HG03342 (cell line): ENCODE results near the gene MESP2.

Experiments used
- ATAC-seq: cut with Tn5 transposase; IDR thresholded peaks from one replicate; pipeline ENCODE4 v1.9.1; 2021; ENCODE audit warnings: mild to moderate bottlenecking, moderate library complexity; ENCODE audit not compliant: unreplicated experiment

The MESP2 gene

DNA sequence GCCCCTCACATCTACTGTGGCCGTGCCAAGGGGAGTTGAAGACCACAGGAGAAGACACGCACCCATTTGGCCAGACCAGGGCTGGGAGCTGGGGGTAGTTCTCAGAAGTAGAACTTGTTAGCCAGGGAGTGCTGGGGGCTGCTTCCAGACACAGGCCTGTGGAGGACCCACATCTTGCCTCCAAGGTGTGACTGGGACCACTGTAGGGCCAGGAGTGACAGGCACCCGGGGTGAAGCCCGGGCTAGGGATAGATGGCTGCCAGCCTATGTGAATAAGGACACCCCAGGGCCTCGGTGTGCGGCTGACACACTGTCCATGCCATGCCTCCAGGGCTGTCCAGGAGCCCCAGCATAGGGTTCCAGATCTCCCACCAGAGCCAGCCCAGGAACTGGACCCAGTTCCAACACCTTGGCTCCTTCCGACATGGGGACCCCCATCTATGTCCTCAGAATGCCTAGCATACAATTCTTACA lies 36.8 kb downstream of the MESP2 start:
- ATAC-seq: no peak

DNA sequence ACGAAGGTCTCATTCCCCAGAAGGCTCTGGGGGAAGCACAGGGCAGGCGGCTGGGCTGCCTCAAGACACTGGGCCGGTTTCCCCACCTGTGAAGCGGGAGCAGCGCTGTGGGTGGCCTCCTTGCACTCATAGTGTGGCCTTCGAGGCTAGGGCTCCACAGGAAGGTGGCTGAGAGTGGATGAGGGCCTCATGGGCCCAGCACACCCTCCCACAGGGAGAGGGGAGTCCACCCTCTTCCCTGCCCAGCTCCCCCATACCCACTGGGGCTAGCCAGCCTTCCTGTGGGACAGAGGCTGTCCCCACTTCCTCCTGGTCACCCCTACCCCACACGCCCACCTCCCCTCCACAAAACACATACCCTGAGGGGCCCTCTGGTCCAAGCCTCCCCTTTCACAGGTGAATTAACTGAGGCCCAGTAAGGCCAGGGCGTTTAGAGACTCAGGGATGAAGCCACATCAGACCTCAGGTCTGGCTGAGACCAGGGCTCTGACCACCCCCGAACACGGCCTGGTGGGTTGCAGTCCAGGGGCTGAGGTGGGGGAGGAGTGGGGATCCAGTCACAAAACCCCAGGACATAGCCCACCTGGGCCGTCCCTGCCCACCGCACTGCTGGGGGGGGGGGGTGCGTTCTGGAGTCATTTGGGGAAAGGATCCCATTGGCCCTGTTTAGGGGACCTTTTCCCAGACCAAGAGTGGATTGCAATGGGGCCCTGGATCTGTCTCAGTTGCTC lies 37.4 kb downstream of the MESP2 start:
- ATAC-seq: no peak

DNA sequence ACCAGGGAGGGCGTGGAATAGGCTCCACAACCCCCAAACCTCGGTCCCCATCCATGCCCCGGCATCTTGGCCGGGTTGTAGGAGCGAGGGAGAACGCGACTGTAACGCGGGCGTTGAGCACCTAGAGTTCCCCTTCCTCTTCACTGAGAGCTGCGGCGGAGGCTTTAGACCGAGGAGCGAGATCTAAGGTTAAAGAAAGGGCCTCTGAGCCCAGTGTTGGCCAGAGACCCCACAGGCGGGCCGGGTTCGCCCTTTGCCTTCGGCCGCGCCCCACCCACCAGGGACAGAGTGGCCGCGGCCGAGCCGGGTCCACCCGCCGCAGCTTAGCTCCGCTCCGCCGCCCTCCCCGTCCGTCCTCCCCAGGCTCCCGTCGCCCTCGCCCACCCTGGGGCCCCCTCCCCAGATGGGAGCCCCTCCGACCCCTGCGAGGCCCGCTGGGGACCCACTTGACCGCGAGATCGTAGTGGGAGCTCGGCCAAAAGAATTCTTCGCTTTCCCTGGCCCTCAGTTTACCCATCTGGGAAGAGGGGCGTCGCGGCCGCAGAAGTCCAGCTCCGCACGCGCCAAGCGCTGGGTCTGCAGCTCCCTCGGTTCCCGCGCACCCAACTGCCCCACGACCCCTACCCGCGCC lies 38.1 kb downstream of the MESP2 start:
- ATAC-seq: no peak

DNA sequence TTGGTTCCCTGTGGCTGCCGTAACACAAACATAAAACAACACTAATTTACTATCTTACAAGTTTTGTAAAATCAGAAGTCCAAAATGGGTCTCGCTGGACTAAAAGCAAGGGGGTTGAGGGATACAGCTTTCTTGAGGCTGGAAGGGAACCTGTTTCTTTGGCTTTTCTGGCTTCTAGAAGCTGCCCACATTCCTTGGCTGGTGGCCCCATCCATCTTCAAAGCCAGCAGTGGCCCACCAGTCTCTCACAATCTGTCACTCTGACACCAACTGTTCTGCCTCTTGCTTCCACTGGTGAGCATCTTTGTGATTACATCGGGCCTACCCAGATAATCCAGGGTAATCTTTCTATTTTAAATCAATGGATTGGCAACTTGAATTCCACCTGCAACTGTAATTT lies 39.6 kb downstream of the MESP2 start:
- no peak for ATAC-seq

DNA sequence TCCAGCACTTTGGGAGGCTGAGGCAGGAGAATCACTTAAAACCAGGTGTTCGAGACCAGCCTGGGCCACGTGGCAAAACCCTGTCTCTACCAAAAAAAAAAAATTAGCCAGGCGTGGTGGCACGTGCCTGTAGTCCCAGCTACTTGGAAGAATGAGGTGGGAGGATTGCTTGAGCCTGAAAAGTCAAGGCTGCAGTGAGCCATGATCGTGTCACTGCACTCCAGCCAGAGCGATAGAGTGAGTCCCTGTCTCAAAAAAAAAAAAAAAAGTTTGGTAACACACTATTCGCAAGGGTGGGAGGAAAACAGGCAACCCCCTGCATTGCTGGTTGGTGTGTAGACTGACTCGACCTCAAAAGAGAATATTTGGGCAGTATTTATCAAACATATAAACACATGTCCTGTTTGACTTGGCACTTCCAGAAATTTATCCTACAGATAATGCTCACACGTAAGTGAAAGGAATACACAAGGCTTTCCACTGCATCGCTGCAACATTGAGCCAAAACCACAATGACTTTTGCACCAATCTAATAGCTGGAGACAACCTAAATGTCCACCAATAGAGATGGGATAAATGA lies 41.7 kb downstream of the MESP2 start:
- no peak for ATAC-seq

DNA sequence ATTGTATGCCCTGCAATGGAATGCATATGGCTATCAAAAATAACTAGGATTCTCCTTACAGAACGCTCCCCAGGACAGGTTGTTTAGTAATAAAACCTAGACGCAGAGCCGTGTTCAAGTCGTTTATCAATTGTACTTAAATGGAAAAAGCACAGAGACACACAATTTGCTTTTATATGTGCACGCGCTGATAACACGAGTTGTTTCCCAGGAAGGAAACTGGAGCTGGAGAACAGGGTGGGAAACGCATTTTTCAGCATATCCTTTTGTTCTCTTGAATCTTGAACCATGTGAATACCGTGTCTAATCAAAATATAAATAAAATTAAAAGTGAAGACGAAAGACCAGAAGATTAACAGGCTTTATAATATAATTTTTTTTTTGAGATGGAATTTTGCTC lies 42.2 kb downstream of the MESP2 start:
- ATAC-seq: no peak

DNA sequence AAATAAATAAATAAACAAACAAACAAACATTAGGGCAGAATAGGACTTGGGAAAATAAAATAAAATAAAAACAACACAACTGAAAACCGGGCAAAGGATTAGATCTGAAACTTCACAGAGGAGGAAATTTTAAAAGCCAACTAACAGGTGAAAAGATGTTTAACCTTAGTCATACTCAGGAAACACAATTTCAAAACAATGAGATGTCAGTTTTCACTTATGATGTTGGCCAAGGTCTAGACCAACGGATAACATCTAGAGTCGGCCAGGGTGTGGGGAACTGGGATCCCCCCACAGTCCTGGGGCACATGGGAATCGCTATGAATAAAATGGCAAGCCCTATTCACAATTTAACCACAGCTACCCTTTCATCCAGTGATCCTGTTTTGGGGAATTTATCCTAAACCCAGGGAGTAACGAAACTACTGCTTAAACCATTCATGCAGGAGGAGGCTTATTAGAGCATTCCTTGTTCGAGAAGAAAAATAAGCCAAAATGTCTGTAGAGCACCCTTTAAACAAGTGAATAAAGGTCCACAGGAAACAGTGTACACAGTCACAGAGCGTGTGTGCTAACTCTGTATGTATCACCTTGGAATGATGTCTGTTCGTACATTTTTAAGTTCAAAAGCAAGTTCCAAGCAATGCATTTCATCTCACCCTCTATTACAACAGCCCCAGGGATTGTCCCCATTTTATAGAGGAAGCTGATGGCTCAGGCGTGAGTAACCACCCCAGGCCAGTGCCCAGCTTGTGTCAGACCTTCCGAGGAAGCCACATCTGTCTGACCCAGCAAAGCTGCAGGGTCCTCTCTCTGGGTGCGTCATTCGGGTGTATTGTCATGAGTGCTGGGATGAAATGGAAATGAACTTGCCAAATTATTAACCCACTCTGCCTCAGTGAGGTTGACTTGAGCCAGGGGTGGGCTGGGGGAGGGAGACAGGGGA lies 44.8 kb downstream of the MESP2 start:
- ATAC-seq: no peak

DNA sequence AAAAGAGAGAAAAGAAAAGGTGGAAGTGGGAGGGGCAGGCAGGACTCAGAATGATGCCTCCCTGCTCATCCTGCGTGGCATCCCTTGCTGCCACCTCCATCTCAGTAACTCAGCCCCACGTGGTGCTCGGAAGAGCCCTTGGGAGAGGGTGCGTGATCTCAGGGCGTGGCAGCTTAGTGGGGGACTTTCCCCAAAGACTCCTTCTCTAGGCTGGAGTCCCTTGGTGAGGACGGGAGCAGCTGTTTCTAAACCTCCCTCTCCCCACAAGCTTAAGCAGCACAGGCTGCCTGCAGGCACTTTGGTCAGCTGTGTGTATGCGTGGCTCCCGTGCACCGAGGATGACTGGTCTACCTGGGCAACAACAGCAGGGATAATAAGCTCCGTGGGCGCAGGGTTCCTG lies 45.9 kb downstream of the MESP2 start:
- no peak for ATAC-seq

DNA sequence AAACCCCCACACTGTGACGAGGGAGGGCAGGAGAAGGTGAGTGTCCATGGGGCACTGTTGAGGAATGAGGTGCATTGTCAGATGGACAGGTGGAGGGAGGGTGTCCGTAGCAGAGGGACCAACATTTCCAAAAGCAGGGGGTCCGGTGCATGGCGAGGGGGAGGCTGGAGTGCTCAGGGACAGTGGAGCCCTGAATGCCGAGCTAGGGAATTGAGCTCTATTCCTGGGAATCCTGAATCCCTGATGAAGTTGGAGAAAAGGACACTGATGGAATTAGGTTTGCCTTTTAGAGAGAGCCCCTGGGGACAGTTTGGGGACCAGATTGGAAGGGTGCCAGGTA lies 46.4 kb downstream of the MESP2 start:
- no peak for ATAC-seq

DNA sequence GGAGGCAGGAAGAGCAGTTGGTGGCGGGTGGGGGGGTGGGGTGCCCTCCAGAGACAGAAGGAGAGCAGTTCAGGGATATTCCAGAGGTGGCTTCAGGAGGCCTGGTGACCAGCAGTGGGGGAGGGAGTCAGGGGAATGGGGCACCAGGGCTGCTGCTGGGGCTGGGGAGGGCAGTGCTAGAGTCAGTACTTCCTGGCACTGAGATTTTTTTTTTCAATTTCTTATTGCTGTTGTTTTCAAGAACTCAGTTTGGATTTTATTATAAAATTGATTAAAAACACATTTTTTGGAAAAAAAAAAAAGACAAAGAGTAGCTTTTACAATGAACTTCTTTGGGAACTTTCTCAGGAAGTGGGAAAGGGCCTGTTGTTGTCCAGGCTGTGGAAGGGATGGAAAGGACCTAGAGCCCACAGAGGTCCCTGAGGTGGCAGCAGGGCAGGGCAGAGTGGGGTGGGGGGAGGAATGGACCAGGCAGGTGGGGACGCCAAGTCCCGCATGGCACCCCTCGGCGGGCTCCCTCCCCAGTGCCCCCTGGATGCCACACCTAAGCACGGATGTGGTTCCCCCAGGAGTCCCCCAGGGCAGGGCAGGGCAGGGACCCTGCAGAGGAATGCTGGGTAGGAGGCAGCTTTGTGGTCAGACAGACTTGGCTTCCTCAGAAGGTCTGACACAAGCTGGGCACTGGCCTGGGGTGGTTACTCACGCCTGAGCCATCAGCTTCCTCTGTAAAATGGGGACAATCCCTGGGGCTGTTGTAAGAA lies 47.0 kb downstream of the MESP2 start:
- no peak for ATAC-seq

DNA sequence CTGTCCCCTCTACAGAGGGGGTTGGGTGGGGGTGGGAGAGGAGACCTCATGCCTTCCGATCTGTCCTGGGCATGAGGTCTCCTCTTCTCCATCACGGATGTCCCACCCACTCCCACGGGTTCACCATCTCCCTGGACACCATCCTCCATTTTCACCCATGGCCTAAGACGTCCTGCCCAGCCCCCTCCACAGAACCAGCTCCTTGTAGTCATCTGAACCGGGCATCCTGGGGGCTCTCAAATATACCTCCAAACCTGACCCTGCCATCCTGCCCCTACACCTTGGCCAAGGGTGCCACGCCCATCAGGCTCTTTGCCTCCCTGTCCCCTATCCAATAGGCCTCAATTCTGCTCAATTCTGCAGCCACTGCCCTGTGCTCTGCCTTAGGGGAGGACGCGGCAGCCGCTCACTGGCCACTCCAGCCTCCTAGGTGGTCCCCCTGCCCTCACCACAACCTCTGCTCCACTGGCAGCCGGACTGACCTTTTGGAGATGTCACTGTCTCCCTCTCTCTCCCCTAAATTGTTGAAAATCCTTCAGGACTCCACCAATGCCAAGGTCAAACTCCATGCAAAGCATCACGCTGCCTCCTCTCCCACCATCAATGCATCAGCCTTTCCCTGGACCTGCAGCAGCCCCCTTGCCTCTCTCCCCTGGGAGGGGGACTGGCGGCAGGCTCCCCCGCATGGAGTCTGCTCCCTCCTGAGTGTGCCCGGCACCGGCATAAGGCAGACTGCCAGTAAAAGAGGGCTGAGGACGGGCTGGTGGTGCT lies 47.9 kb downstream of the MESP2 start:
- no peak for ATAC-seq

DNA sequence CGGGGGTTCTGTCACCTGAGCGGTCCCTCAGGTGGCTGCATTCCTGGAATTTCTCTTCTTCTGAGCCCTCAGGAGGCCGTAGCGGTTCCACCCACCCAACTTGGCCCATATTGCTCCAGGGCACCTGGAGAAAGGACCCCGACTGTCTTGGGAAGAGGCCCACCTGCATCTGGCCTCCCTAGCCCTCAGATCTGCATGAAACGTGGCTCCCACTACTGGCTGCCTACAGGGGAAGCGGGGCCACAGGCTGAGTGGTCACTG lies 48.4 kb downstream of the MESP2 start:
- ATAC-seq: no peak

DNA sequence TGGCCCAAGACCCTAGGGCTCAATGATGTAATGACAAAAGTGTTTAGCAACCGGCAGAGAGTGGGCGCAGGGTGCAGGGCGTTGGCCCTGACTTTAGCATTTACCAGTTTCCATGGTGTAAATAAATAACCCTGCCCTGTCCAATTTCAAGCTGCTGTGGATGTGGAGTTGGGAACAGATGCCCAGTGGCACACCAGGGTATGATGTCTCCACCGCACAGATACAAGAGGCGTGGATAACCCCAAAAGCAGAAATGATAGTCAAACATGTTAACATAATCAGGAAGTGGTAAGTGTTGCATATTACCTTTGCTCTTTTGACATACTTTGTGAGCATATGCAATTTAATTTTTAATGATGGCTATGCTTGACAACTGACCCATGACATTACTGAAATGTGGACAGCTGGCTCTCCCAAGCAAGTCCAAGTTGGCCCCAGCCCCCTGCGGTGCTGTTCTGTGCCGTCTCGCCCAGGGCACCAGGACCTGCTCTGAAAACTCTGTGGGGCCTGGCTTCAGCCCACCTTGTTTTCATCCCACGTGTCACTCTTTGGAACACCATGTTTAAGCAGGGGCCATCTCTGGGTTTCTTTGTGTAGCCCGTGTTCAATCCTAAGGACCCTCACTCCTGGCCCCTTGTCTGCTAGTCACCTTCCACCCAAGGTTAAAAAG lies 49.3 kb downstream of the MESP2 start:
- no peak for ATAC-seq

DNA sequence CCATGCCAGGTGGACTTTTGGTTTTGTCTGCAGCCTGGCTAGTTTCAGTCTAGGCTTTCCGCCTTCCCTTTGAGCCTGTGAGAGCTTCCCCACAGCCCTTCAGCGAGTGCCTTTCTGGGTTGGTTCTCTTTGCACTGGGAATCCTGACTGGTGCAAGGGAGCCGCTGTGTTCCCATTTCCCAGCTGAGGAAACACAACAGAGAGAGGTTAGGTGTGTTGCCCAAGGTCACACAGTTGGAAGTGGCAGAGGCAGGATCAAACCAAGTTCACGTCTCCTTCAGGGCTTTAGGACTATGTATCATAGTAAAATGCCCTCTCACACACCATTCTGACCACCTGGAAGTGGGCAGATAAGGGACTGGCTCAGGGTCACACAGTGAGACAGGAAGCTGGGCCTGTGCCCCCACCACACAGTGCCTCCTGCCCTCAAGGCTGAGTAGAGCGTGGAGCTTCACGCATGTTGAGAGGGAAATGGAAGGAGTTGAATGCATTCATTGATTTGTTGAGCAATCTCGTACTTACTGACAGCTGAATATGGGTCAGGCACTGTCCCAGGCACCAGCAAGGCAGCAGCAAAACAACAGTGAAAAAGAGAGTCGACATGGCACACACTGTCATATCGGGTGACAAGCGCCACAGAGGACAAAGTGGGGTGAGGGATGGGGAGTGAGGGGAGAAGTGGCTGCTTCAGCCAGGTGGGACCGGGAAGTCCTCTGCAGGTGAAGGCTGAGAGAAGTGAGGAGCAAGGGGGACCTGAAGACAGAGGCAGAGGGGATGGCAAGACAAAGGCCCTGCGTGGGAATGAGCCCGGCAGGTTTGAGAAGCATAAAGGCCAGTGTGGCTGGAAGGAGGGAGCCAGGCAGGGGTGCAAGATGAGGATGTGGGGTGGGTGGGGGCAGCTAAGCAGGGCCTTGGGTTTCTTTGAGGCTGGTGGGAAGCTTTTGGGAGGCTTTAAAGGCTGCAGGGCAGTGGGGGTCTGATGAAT lies 50.8 kb downstream of the MESP2 start:
- ATAC-seq: no peak

DNA sequence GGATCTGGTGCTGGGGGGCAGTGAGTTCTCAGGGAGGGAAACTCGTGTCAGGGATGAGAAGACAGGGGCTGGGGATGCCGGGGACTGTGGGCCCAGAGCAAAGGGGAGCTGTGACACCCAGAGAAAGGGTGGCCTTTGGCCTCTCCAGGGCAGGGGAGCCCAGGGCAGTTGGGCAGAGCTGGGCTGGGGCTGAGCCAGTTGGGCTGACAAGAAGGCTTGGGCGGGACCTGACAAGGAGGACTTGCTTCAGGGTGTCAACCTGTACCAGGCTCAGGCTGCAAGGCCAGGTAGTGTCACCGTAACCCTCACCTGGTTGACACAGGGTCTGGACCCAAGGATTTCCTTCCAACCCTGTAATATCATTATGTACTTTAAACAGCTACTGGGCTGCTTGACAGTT lies 51.7 kb downstream of the MESP2 start:
- no peak for ATAC-seq
